ENCODE measurements around the gene MPND.

DNA sequence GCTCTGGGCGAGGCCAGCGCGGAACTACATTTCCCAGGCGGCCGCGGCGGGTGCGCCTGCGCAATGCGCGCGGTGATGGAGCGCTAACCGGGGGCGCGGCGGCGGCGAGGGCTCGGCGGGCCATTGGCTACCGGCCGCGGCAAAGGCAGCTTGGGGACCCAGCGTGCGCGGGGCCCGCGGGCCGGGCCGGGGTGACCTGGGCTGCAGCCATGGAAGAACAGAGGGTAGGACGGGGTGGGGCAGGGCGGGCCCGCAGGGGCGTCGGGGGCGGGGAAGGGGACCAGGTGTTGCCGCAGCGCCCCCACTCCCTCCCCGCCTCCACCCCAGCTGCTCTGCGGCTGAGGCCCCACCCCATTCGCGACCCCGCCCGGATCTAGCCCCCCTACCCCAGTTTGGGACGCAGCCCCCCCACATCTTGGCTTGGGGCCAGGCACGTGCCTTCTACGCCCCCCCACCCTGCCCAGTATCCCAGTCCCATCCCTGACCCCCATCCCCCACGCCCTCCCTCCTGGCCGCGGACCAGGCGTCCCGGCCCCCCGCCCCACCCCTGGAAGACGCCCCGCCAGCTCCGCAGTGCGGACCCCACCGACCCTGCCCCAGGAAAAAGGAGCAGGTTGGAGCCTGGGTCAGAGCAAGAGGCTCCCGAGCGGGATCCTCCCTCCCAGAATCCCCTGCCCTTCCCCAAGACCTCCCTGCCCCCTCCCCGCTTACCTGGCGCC, 38.7 kb upstream of the MPND start, which contains the start of gene FSD1:
- TF ChIP-seq, protein P1, sequence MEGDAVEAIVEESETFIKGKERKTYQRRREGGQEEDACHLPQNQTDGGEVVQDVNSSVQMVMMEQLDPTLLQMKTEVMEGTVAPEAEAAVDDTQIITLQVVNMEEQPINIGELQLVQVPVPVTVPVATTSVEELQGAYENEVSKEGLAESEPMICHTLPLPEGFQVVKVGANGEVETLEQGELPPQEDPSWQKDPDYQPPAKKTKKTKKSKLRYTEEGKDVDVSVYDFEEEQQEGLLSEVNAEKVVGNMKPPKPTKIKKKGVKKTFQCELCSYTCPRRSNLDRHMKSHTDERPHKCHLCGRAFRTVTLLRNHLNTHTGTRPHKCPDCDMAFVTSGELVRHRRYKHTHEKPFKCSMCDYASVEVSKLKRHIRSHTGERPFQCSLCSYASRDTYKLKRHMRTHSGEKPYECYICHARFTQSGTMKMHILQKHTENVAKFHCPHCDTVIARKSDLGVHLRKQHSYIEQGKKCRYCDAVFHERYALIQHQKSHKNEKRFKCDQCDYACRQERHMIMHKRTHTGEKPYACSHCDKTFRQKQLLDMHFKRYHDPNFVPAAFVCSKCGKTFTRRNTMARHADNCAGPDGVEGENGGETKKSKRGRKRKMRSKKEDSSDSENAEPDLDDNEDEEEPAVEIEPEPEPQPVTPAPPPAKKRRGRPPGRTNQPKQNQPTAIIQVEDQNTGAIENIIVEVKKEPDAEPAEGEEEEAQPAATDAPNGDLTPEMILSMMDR (IDR thresholded peaks at IDR 0.05), result no peak
- no peak for TF ChIP-seq POLR2AphosphoS5 (IDR thresholded peaks at IDR 0.05)
